WERI-Rb-1 (cell line): ENCODE measurements around the gene GFI1B.

Experiments used
- DNase-seq: peaks from one replicate; pipeline ENCODE4 v3.0.0-alpha.2; 2020
- H3K27ac ChIP-seq: fragments of 250-450 bp; sonication (Bioruptor Pico); 2 replicates; pipeline ENCODE4 v1.5.1; 2020; ENCODE audit warnings: mild to moderate bottlenecking, moderate library complexity
- H3K27me3 ChIP-seq: fragments of 250-450 bp; sonication (Bioruptor Pico); 2 replicates; pipeline ENCODE4 v1.5.1; 2021; ENCODE audit warnings: mild to moderate bottlenecking, low read depth, moderate library complexity; ENCODE audit not compliant: insufficient read depth, severe bottlenecking
- H3K36me3 ChIP-seq: fragments of 250-450 bp; sonication (Bioruptor Pico); 2 replicates; pipeline ENCODE4 v1.5.1; 2020; ENCODE audit warnings: mild to moderate bottlenecking, moderate library complexity
- H3K4me3 ChIP-seq: 2 replicates; pipeline ENCODE4 v1.5.1; 2011; ENCODE audit warnings: low read depth, mild to moderate bottlenecking, control low read depth, low read length
- H3K9me3 ChIP-seq: fragments of 250-450 bp; sonication (Bioruptor Pico); 2 replicates; pipeline ENCODE4 v1.5.1; 2021; ENCODE audit warnings: mild to moderate bottlenecking, moderate library complexity; ENCODE audit not compliant: severe bottlenecking
- CTCF ChIP-seq: IDR thresholded peaks from 2 replicates; pipeline ENCODE4 v1.5.1; 2011; ENCODE audit warnings: low read depth, mild to moderate bottlenecking, control low read depth, inconsistent platforms, low read length

GFI1B gene

GRCh38 chr9:133006731-133007352 is 28.3 kb downstream of the GFI1B start:
- no peak for TF ChIP-seq CTCF
- Histone ChIP-seq H3K36me3 (no peaks in the 10 kb centered on the region), H3K27me3 (peaks cover 41% of the 10 kb centered on the region), H3K9me3 (peaks cover 20% of the 10 kb centered on the region), H3K27ac (no peak overlapping the region), H3K4me3 (no peak overlapping the region)
- DNase-seq: no peak

GRCh38 chr9:133008406-133008805 is 29.9 kb downstream of the GFI1B start:
- no peak for TF ChIP-seq CTCF
- peaks cover 43% of the 10 kb centered on the region for H3K27me3 ChIP-seq

GRCh38 chr9:133008824-133009223 is 30.3 kb downstream of the GFI1B start:
- H3K9me3 ChIP-seq: peaks cover 22% of the 10 kb centered on the region
- H3K27ac ChIP-seq: no peak overlapping the region
- TF ChIP-seq CTCF: no peak
- H3K36me3 ChIP-seq: no peaks in the 10 kb centered on the region
- DNase-seq: no peak
- H3K4me3 ChIP-seq: no peak overlapping the region
- H3K27me3 ChIP-seq: peaks cover 43% of the 10 kb centered on the region

More at GRCh38 chr9:133008406-133008805, 29.9 kb downstream of the GFI1B start:
- Histone ChIP-seq H3K9me3 (peaks cover 22% of the 10 kb centered on the region), H3K27ac (no peak overlapping the region), H3K36me3 (no peaks in the 10 kb centered on the region), H3K4me3 (no peak overlapping the region)
- peak; percentile 2 for DNase-seq

GRCh38 chr9:133009906-133010582 is 31.6 kb downstream of the GFI1B start:
- DNase-seq: peak; percentile 3
- peaks cover 47% of the 10 kb centered on the region for H3K27me3 ChIP-seq
- H3K27ac ChIP-seq: no peak overlapping the region
- no peak overlapping the region for H3K4me3 ChIP-seq
- H3K36me3 ChIP-seq: no peaks in the 10 kb centered on the region
- H3K9me3 ChIP-seq: peaks cover 27% of the 10 kb centered on the region
- no peak for TF ChIP-seq CTCF

GRCh38 chr9:133014696-133015095 is 36.2 kb downstream of the GFI1B start:
- H3K36me3 ChIP-seq: no peaks in the 10 kb centered on the region
- H3K27me3 ChIP-seq: peaks cover 38% of the 10 kb centered on the region
- H3K4me3 ChIP-seq: no peak overlapping the region
- DNase-seq: no peak
- TF ChIP-seq CTCF: no peak
- no peak overlapping the region for H3K27ac ChIP-seq
- peaks cover 37% of the 10 kb centered on the region for H3K9me3 ChIP-seq
